ENCODE results near the gene EFHD1. TPM values are rescaled to one million over a fixed set of nuclear protein-coding genes. Genes with fewer than 3 reads are reported as not detected.

Gene EFHD1
- total RNA-seq, 1 experiment from 2014 or later = 0.47 TPM

DNA sequence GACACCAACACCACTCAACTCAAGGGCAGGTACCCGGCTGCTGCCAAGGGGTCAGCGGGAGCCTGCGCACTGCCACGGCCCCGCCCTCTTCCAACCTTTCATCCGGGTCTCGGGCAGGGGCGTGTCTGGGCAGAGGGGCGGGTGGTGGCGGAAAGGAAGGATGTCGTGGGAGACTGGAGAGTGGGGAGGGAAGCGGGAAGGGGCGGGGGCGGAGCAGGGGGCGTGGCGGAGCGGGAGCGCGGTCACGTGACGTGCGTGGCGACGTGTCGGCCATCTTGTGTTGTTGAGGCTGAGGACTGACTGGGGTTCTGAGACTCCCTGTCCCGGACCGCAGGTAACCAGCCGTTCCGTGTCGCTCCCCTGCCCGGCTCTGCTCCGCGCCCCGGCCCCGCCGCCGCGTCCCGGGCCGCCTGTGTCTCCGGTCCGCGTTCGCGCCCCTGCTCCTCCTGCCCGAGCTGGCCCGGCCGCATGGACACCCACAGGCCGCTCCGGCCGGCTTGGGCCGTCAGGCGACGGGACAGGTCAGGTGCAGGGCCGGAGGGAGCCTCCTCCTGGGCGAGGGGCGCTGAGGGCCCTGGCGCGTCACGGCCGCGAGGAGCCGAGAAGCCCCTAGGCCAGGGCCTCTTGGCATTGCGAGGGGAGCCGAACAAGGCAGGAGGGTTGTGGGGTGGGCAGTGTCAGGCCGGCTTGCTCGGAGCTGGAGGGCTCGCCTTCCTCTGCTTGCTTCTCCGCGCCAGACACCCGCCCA lies 63.8 kb downstream of the EFHD1 start, which contains the start of gene GIGYF2:
GIGYF2 (plus strand) TSS at position 273 of the 748 bp plus-strand sequence. CDS start 37,867 bp downstream, outside the sequence.
- BruUV-seq (replicated peaks) = no TSS peak
- H3K4me3 Mint-ChIP-seq (ENCODE audit: low read depth, unreplicated experiment) = peak within 1 kb of the TSS; percentile 94

DNA sequence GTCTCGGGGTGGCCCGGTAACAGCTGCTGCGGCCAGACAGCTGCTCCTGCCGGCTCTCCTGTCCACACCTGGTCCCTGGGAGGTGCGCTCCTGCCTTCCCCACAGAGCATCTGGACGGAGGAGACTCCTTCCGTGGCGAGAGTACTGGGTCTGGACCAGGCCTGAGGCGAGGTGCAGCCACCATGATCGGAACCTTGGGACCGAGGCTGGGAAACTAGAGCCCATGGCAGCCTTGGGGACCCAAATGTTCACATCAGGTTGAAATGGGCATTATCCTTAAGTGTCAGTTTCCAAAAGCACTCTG lies 64.4 kb downstream of the EFHD1 start:
- no TSS peak for BruUV-seq (replicated peaks)
- intact Hi-C loops (cut with micrococcal nuclease; ENCODE audit: unreplicated experiment) = no loop called here
- TF ChIP-seq, protein P1, sequence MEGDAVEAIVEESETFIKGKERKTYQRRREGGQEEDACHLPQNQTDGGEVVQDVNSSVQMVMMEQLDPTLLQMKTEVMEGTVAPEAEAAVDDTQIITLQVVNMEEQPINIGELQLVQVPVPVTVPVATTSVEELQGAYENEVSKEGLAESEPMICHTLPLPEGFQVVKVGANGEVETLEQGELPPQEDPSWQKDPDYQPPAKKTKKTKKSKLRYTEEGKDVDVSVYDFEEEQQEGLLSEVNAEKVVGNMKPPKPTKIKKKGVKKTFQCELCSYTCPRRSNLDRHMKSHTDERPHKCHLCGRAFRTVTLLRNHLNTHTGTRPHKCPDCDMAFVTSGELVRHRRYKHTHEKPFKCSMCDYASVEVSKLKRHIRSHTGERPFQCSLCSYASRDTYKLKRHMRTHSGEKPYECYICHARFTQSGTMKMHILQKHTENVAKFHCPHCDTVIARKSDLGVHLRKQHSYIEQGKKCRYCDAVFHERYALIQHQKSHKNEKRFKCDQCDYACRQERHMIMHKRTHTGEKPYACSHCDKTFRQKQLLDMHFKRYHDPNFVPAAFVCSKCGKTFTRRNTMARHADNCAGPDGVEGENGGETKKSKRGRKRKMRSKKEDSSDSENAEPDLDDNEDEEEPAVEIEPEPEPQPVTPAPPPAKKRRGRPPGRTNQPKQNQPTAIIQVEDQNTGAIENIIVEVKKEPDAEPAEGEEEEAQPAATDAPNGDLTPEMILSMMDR (IDR thresholded peaks at IDR 0.05; ENCODE audit: unreplicated experiment) = no peak
- Mint-ChIP-seq H3K4me1 (ENCODE audit: low read depth, unreplicated experiment) (peaks cover 26% of the 10 kb centered on the region), H3K9me3 (ENCODE audit: low read depth, unreplicated experiment) (no peaks in the 10 kb centered on the region), H3K27me3 (ENCODE audit: unreplicated experiment) (no peaks in the 10 kb centered on the region), H3K4me3 (ENCODE audit: low read depth, unreplicated experiment) (peak overlapping the region; percentile 94), H3K36me3 (ENCODE audit: insufficient read depth, unreplicated experiment) (peaks cover 35% of the 10 kb centered on the region), H3K27ac (ENCODE audit: unreplicated experiment) (peak overlapping the region; percentile 84)
- CTCF ChIA-PET = no interaction called here
- DNase-seq = no peak

More for the DNA sequence above, 63.8 kb downstream of the EFHD1 start, which contains the start of gene GIGYF2:
- H3K9me3 Mint-ChIP-seq (ENCODE audit: low read depth, unreplicated experiment) = no peaks in the 10 kb centered on the region
- H3K27me3 Mint-ChIP-seq (ENCODE audit: unreplicated experiment) = no peaks in the 10 kb centered on the region
- DNase-seq = peak; percentile 98
- intact Hi-C loops (cut with micrococcal nuclease; ENCODE audit: unreplicated experiment) = no loop called here
- CTCF ChIA-PET = no interaction called here
- TF ChIP-seq, protein P1 (IDR thresholded peaks at IDR 0.05; ENCODE audit: unreplicated experiment) = no peak
- peak within 1 kb of the TSS; percentile 84 for H3K27ac Mint-ChIP-seq (ENCODE audit: unreplicated experiment)
- peaks cover 26% of the 10 kb centered on the region for H3K4me1 Mint-ChIP-seq (ENCODE audit: low read depth, unreplicated experiment)
- peaks cover 35% of the 10 kb centered on the region for H3K36me3 Mint-ChIP-seq (ENCODE audit: insufficient read depth, unreplicated experiment)

DNA sequence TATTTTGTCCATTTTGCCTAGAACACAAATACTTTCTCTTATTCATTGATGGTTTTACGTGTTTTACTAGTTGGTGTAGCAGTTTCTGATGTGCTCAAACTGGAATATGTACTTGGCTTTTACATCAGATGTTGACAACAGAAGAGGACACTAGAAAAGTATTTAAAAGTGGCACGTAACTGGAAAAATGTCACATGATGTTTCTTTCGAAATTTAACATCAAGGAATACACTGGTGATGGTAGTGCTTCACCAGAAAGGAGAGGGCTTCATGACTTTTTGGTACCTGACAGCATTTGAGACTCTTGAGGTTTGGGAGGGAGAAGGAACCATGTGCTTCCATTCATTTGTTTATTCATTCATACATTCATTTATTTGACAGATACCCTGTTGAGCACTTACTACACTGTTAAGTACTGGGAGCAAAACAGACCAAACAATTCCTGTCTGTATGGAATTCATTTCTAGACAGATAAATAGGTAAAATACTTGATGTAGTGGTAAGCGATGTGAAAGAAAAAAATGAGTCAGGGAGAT lies 65.2 kb downstream of the EFHD1 start:
- CTCF ChIA-PET = interaction anchor here (1.7 kb wide), 1 partner anchor 31 kb away, joined by 3 read pairs; no protein-coding TSS in a partner anchor
- intact Hi-C loops (cut with micrococcal nuclease; ENCODE audit: unreplicated experiment) = no loop called here
- H3K27me3 Mint-ChIP-seq (ENCODE audit: unreplicated experiment) = no peaks in the 10 kb centered on the region
- H3K36me3 Mint-ChIP-seq (ENCODE audit: insufficient read depth, unreplicated experiment) = peaks cover 35% of the 10 kb centered on the region
- BruUV-seq (replicated peaks) = TSS peak; percentile 64
- H3K27ac Mint-ChIP-seq (ENCODE audit: unreplicated experiment) = peak overlapping the region; percentile 84
- H3K4me1 Mint-ChIP-seq (ENCODE audit: low read depth, unreplicated experiment) = peaks cover 26% of the 10 kb centered on the region
- peak overlapping the region; percentile 94 for H3K4me3 Mint-ChIP-seq (ENCODE audit: low read depth, unreplicated experiment)
- H3K9me3 Mint-ChIP-seq (ENCODE audit: low read depth, unreplicated experiment) = no peaks in the 10 kb centered on the region
- no peak for DNase-seq
- TF ChIP-seq, protein P1 (IDR thresholded peaks at IDR 0.05; ENCODE audit: unreplicated experiment) = no peak

DNA sequence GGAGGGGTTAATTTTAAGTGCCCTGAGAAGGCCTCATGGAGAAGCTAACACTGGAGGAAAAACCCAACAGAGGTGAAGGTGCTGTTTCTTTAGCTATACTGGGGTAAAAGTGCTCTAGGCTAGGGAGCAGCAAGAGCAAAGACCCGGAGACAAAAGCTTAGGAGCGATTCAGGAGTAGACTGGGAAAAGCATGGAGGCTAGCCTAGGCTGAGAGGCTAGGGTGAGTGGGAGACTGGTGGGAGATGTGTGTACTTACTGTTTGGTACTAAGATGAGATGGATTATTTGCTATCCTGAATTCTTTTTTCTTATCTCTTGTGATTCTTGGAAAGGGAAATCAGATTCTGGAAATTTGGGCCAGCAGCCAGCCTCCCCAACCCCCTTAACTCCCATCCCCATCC lies 65.7 kb downstream of the EFHD1 start:
- no peaks in the 10 kb centered on the region for H3K27me3 Mint-ChIP-seq (ENCODE audit: unreplicated experiment)
- no peak for DNase-seq
- peaks cover 26% of the 10 kb centered on the region for H3K4me1 Mint-ChIP-seq (ENCODE audit: low read depth, unreplicated experiment)
- peak overlapping the region; percentile 94 for H3K4me3 Mint-ChIP-seq (ENCODE audit: low read depth, unreplicated experiment)
- CTCF ChIA-PET = interaction anchor here (1.7 kb wide), 1 partner anchor 32 kb away, joined by 3 read pairs; no protein-coding TSS in a partner anchor
- H3K36me3 Mint-ChIP-seq (ENCODE audit: insufficient read depth, unreplicated experiment) = peaks cover 40% of the 10 kb centered on the region
- intact Hi-C loops (cut with micrococcal nuclease; ENCODE audit: unreplicated experiment) = no loop called here
- H3K27ac Mint-ChIP-seq (ENCODE audit: unreplicated experiment) = peak overlapping the region; percentile 84
- H3K9me3 Mint-ChIP-seq (ENCODE audit: low read depth, unreplicated experiment) = no peaks in the 10 kb centered on the region
- no TSS peak for BruUV-seq (replicated peaks)
- TF ChIP-seq, protein P1 (IDR thresholded peaks at IDR 0.05; ENCODE audit: unreplicated experiment) = no peak
